HG02623 (cell line): Measurements from ENCODE around the gene EFHD2.
"Not testable (repeated sequence)": the region's sequence is repeated elsewhere in the genome, so short reads cannot be mapped to it uniquely, and the experiment has no call there.

ENCODE experiments used
- ATAC-seq: cut with Tn5 transposase; IDR thresholded peaks from one replicate; pipeline ENCODE4 v1.9.1; 2021; ENCODE audit warnings: moderate library complexity; ENCODE audit not compliant: unreplicated experiment

Gene EFHD2

GRCh38 chr1:15411593-15412137, 2.0 kb downstream of the EFHD2 start:
- no peak for ATAC-seq

GRCh38 chr1:15412175-15412800, 2.6 kb downstream of the EFHD2 start:
- ATAC-seq, result no peak

GRCh38 chr1:15412843-15413242, 3.2 kb downstream of the EFHD2 start:
- ATAC-seq, result no peak

GRCh38 chr1:15413563-15414444, 4.1 kb downstream of the EFHD2 start:
- no peak for ATAC-seq

- ATAC-seq, result no peak
These were observed 4.8 kb downstream of the EFHD2 start for GRCh38 chr1:15414445-15414983.

GRCh38 chr1:15417059-15417934, 7.6 kb downstream of the EFHD2 start:
- no peak for ATAC-seq

- no peak for ATAC-seq
These were observed 9.3 kb downstream of the EFHD2 start for GRCh38 chr1:15418806-15419515.

GRCh38 chr1:15420853-15421465, 11.3 kb downstream of the EFHD2 start:
- ATAC-seq, result no peak

GRCh38 chr1:15422871-15423270, 13.2 kb downstream of the EFHD2 start:
- no peak for ATAC-seq

GRCh38 chr1:15423355-15424077, 13.8 kb downstream of the EFHD2 start:
- ATAC-seq, result no peak

GRCh38 chr1:15424146-15424667, 14.5 kb downstream of the EFHD2 start:
- no peak for ATAC-seq

GRCh38 chr1:15424981-15425380, 15.3 kb downstream of the EFHD2 start:
- ATAC-seq, result no peak

- ATAC-seq, result no peak
These were observed 15.8 kb downstream of the EFHD2 start for GRCh38 chr1:15425521-15425920.

GRCh38 chr1:15425958-15426357, 16.3 kb downstream of the EFHD2 start:
- no peak for ATAC-seq

- no peak for ATAC-seq
These were observed 17.0 kb downstream of the EFHD2 start for GRCh38 chr1:15426492-15427279.

- ATAC-seq, result no peak
These were observed 17.6 kb downstream of the EFHD2 start for GRCh38 chr1:15427280-15427666.

- ATAC-seq, result not testable (repeated sequence)
These were observed 18.6 kb downstream of the EFHD2 start for GRCh38 chr1:15428252-15428651.

- ATAC-seq, result no peak
These were observed 19.2 kb downstream of the EFHD2 start for GRCh38 chr1:15428815-15429435.
